Keratinocyte (primary cell): Measurements from ENCODE around the gene CYP17A1. TPM values are rescaled to one million over a fixed set of nuclear protein-coding genes. Genes with fewer than 3 reads are reported as not detected.

ENCODE experiments used
- DNase-seq: peaks from one replicate; pipeline ENCODE4 v3.0.0-alpha.2; 2011; ENCODE audit warnings: low read depth, missing footprints, low spot score
- FAIRE-seq: peaks from 2 replicates; lab custom pipeline; 2011; peaks lifted over from hg19 to GRCh38; lab: Jason Lieb, UNC
- H2AFZ ChIP-seq: 2 replicates; pipeline ENCODE4 v1.6.0; 2012; ENCODE audit warnings: low read length, control low read depth, inconsistent platforms; ENCODE audit not compliant: control insufficient read depth
- H3K27ac ChIP-seq: 2 replicates; pipeline ENCODE4 v1.5.1; 2011; ENCODE audit warnings: low read length; ENCODE audit not compliant: control insufficient read depth, insufficient read depth
- H3K27me3 ChIP-seq: 3 replicates; pipeline ENCODE4 v1.6.0; 2011; ENCODE audit warnings: low read length; ENCODE audit not compliant: control insufficient read depth, insufficient read depth; ENCODE audit errors: extremely low read depth
- H3K36me3 ChIP-seq, 2 experiments: 2 replicates in 1 of 2; 3 replicates in 1 of 2; pipeline ENCODE4 v1.5.1; 2011; ENCODE audit warnings: low read length in 2 of 2, mild to moderate bottlenecking in 1 of 2; ENCODE audit not compliant: control insufficient read depth in 2 of 2, insufficient read depth in 2 of 2; ENCODE audit errors: extremely low read depth in 1 of 2
- H3K4me1 ChIP-seq: 3 replicates; pipeline ENCODE4 v1.5.1; 2011; ENCODE audit warnings: low read length; ENCODE audit not compliant: control insufficient read depth, insufficient read depth; ENCODE audit errors: extremely low read depth
- H3K4me2 ChIP-seq: 3 replicates; pipeline ENCODE4 v1.6.0; 2011; ENCODE audit warnings: low read depth, low read length; ENCODE audit not compliant: control insufficient read depth, insufficient read depth; ENCODE audit errors: extremely low read depth
- H3K4me3 ChIP-seq, 3 experiments: fragments of 200-600 bp in 1 of 3; sonication (generic) in 1 of 3; 2 replicates in 2 of 3; 3 replicates in 1 of 3; pipeline ENCODE4 v1.5.1; 2011 to 2016; ENCODE audit warnings: low read length in 3 of 3, mild to moderate bottlenecking in 3 of 3, control low read depth in 2 of 3, inconsistent platforms in 1 of 3, low read depth in 1 of 3, mixed read lengths in 1 of 3, mixed run types in 1 of 3, moderate library complexity in 1 of 3; ENCODE audit not compliant: control insufficient read depth in 2 of 3, insufficient read depth in 2 of 3; ENCODE audit errors: extremely low read depth in 1 of 3
- H3K79me2 ChIP-seq: 2 replicates; pipeline ENCODE4 v1.6.0; 2012; ENCODE audit warnings: low read length; ENCODE audit not compliant: control insufficient read depth, insufficient read depth
- H3K9ac ChIP-seq: 3 replicates; pipeline ENCODE4 v1.6.0; 2011; ENCODE audit warnings: low read length; ENCODE audit not compliant: control insufficient read depth, insufficient read depth; ENCODE audit errors: extremely low read depth
- H3K9me1 ChIP-seq: 3 replicates; pipeline ENCODE4 v1.6.0; 2011; ENCODE audit warnings: low read length; ENCODE audit not compliant: control insufficient read depth, insufficient read depth; ENCODE audit errors: extremely low read depth
- H3K9me3 ChIP-seq: 2 replicates; pipeline ENCODE4 v1.5.1; 2012; ENCODE audit warnings: low read depth, low read length; ENCODE audit not compliant: control insufficient read depth
- H4K20me1 ChIP-seq: 3 replicates; pipeline ENCODE4 v1.6.0; 2011; ENCODE audit warnings: low read length; ENCODE audit not compliant: control insufficient read depth, insufficient read depth; ENCODE audit errors: extremely low read depth
- EZH2 ChIP-seq: IDR thresholded peaks from one replicate; pipeline ENCODE4 v1.6.1; 2012; ENCODE audit warnings: inconsistent platforms, mild to moderate bottlenecking, low read length, moderate library complexity
- dilution Hi-C: fragments of 300-500 bp; cut with MboI; formaldehyde crosslinking; loops from one replicate; pipeline ENCODE4 v1.7.0; 2020; ENCODE audit warnings: low sequenced_read_pairs; ENCODE audit not compliant: extremely low pct_ligation_motif_present
- polyA plus RNA-seq, 5 experiments: library from polyadenylated mRNA; depleted of rRNA in 3 of 5; stranded (reverse) in 3 of 5; stranded (forward) in 1 of 5; unstranded in 1 of 5; fragments of >200 nt; gene quantifications; 1 replicate in 1 of 5; 2 replicates in 3 of 5; 3 replicates in 1 of 5; pipeline versions ENCODE4 v1.2.1 to v1.2.3, GENCODE V29; 2011 to 2012; ENCODE audit warnings: missing spikeins in 2 of 5, low read depth in 1 of 5, low replicate concordance in 1 of 5
- TF ChIP-seq, protein P1 (sequence below), 3 experiments: IDR thresholded peaks in 1 of 3; conservative IDR thresholded peaks in 1 of 3; optimal IDR thresholded peaks in 1 of 3; 2 replicates in 2 of 3; 3 replicates in 1 of 3; pipeline versions ENCODE3 to v1.5.1; 2011; ENCODE audit warnings: low read length in 3 of 3, mild to moderate bottlenecking in 3 of 3, moderate library complexity in 2 of 3, control low read depth in 1 of 3, inconsistent platforms in 1 of 3; ENCODE audit not compliant: insufficient read depth in 2 of 3; ENCODE audit errors: extremely low read depth in 1 of 3

CYP17A1 gene
- polyA plus RNA-seq, 1 donor (not counting 4 experiments of a cell fraction or from before 2014, with no cell fraction given) = not detected

GRCh38 chr10:102813734-102814452 lies 23.3 kb downstream of the CYP17A1 start:
- Histone ChIP-seq H3K9me3 (no peaks in the 10 kb centered on the region), H3K4me3 (no peak overlapping the region), H3K27ac (no peak overlapping the region), H4K20me1 (no peaks in the 10 kb centered on the region), H2AFZ (no peak overlapping the region), H3K79me2 (no peaks in the 10 kb centered on the region), H3K4me1 (peaks cover 16% of the 10 kb centered on the region), H3K27me3 (no peaks in the 10 kb centered on the region), H3K9me1 (no peaks in the 10 kb centered on the region), H3K36me3 (peaks cover 4 to 14% of the 10 kb centered on the region in 2 experiments), H3K4me2 (no peak overlapping the region), H3K9ac (no peak overlapping the region)
- DNase-seq (no peak), FAIRE-seq (no peak)
- dilution Hi-C loops = no loop called here
- TF ChIP-seq EZH2 = no peak
- TF ChIP-seq, protein P1, sequence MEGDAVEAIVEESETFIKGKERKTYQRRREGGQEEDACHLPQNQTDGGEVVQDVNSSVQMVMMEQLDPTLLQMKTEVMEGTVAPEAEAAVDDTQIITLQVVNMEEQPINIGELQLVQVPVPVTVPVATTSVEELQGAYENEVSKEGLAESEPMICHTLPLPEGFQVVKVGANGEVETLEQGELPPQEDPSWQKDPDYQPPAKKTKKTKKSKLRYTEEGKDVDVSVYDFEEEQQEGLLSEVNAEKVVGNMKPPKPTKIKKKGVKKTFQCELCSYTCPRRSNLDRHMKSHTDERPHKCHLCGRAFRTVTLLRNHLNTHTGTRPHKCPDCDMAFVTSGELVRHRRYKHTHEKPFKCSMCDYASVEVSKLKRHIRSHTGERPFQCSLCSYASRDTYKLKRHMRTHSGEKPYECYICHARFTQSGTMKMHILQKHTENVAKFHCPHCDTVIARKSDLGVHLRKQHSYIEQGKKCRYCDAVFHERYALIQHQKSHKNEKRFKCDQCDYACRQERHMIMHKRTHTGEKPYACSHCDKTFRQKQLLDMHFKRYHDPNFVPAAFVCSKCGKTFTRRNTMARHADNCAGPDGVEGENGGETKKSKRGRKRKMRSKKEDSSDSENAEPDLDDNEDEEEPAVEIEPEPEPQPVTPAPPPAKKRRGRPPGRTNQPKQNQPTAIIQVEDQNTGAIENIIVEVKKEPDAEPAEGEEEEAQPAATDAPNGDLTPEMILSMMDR (optimal IDR thresholded peaks at IDR 0.05 in 1 of 3, IDR thresholded peaks at IDR 0.05 in 1 of 3, conservative IDR thresholded peaks at IDR 0.05 in 1 of 3; ENCODE audit: extremely low read depth in 1 of 3, insufficient read depth in 2 of 3, low read length in 3 of 3) = no peak

- no peaks in the 10 kb centered on the region for H3K9me3 ChIP-seq
- DNase-seq (no peak), FAIRE-seq (no peak)
- H3K36me3 ChIP-seq = peaks cover 4 to 14% of the 10 kb centered on the region in 2 experiments
- H4K20me1 ChIP-seq = no peaks in the 10 kb centered on the region
- no peak overlapping the region for H3K27ac ChIP-seq
- dilution Hi-C loops = no loop called here
- H3K4me2 ChIP-seq = no peak overlapping the region
- H3K9ac ChIP-seq = no peak overlapping the region
- no peaks in the 10 kb centered on the region for H3K27me3 ChIP-seq
- no peaks in the 10 kb centered on the region for H3K9me1 ChIP-seq
- peaks cover 14% of the 10 kb centered on the region for H3K4me1 ChIP-seq
- H3K79me2 ChIP-seq = no peaks in the 10 kb centered on the region
- no peak for TF ChIP-seq EZH2
- TF ChIP-seq, protein P1 (optimal IDR thresholded peaks at IDR 0.05 in 1 of 3, IDR thresholded peaks at IDR 0.05 in 1 of 3, conservative IDR thresholded peaks at IDR 0.05 in 1 of 3; ENCODE audit: extremely low read depth in 1 of 3, insufficient read depth in 2 of 3, low read length in 3 of 3) = no peak
- H3K4me3 ChIP-seq = no peak overlapping the region
- H2AFZ ChIP-seq = no peak overlapping the region
These were observed 24.1 kb downstream of the CYP17A1 start for GRCh38 chr10:102813017-102813541.
